HG03064 (cell line): ENCODE results near the gene KRIT1.

ENCODE experiments used
- ATAC-seq: cut with Tn5 transposase; IDR thresholded peaks from one replicate; pipeline ENCODE4 v1.9.1; 2021; ENCODE audit warnings: low read depth; ENCODE audit not compliant: unreplicated experiment

Gene KRIT1

DNA sequence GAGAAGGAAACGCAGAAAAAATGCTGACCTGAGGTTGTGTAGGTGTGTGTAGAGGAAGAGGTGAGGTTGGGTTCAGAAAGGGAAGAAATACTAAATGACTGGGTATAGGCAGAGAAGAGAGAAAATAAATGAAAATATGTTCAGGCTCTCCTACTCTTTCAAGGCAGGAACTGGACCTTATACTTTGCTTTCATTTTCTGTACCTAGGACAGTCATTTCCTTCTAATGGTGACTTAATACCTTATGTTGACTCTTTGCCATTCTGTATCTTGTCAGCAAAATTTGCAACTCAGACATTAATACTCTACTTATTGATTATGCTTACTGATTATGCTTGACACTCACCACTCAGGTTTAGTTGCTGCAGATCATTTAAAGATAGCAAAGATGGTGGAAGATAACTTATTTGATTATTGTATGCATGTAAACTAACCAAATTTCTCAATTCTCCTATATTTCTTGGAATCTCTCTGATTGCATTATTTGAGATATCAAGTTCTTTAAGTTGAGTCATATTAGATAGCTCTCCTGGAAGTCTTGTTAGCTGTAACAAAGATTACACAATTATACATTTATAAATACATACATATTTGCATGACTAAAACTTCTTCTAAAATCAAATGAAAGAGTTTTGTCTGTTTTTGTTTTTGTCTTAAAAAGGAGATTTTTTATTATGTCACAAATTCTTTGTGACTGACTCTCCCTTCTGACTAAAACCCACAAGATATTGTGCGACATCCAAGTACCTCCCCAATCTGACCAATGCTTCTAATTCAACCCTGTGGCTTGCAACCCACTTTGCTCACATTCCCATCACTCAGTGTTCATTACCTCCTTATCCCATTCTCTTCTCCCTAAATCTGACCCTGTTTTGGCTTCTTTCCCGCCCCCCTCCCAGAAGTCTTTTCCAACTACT lies 86.8 kb downstream of the KRIT1 start:
- ATAC-seq, result peak; percentile 63

- no peak for ATAC-seq
These were observed 88.7 kb downstream of the KRIT1 start for GRCh38 chr7:92156990-92157389.

DNA sequence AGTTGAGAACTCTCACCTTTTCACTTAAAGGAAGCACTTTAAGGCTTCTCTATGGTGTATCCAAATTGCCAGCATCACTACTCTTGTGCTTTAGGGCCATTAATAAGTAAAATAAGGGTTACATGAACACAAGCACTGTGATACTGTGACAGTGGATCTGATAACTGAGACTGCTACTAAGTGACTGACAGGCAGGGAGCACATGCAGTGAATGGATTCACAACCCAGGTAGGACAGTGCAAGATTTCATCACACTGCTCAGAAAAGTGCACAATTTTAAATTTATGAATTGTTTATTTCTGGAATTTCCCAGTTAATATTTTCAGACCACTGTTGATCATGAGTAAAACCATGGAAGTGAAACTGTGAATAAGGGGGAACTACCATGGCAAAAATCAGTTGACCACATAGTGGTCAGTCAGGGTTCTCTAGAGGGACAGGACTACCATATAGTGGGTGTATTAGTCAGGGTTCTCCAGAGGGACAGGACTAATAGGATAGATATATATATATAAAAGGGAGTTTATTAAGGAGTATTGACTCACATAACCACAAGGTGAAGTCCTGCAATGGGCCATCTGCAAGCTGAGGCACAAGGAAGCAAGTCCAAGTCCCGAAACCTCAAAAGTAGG lies 90.5 kb downstream of the KRIT1 start:
- ATAC-seq, result no peak

DNA sequence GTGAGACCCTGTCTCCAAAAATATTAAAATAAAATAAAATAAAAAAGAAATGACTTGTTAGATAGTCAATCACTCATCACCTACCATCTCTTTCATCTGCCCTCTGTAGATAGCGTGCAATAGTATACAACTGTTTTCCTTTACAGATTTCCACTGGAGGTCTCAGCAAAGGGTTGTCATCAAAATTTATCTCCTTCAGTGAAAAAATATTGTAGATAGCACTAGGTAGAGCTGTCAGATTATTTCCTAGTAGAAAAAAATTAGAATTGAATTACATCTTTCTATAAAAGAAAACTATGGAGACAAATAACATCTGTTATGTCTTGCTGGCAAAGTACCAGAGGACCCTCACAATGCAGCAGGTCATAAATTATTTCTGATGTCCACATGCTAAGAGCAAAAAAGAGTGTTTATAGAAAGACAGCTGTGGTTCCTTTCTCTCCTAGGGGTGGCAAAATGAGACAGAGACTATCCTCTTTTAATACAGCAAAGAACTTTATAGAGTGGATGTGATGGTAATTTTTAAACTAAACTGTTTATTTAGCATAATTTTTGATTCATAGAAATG lies 95.2 kb downstream of the KRIT1 start:
- no peak for ATAC-seq

GRCh38 chr7:92149736-92150239 lies 95.9 kb downstream of the KRIT1 start:
- ATAC-seq, result no peak
